HFFc6 (cell line): ENCODE data around the gene STK38. TPM values are rescaled to one million over a fixed set of nuclear protein-coding genes. Genes with fewer than 3 reads are reported as not detected.

Experiments used
- DNase-seq: peaks from one replicate; pipeline ENCODE4 v3.0.0-alpha.2; 2018
- H3K27ac Mint-ChIP-seq: 2 replicates; pipeline ENCODE4 v1.8.0; 2020; ENCODE audit warnings: mild to moderate bottlenecking, mixed read lengths
- H3K27me3 Mint-ChIP-seq: 2 replicates; pipeline ENCODE4 v1.8.0; 2021; ENCODE audit warnings: mild to moderate bottlenecking, moderate library complexity, mixed read lengths; ENCODE audit not compliant: insufficient read depth
- H3K36me3 Mint-ChIP-seq: 2 replicates; pipeline ENCODE4 v1.8.0; 2021; ENCODE audit warnings: low read depth, mixed read lengths
- H3K4me1 Mint-ChIP-seq: 2 replicates; pipeline ENCODE4 v1.8.0; 2020; ENCODE audit warnings: low read depth, mixed read lengths
- H3K4me3 Mint-ChIP-seq: 2 replicates; pipeline ENCODE4 v1.8.0; 2020; ENCODE audit warnings: mild to moderate bottlenecking, moderate library complexity, mixed read lengths
- H3K9me3 Mint-ChIP-seq: 2 replicates; pipeline ENCODE4 v1.8.0; 2020; ENCODE audit warnings: mild to moderate bottlenecking, mixed read lengths
- long read RNA-seq: library from polyadenylated mRNA; unstranded; transcript quantifications from one replicate; pipeline ENCODE4 v2.0.0, GENCODE V29; 2019
- total RNA-seq, 6 experiments: library from RNA; stranded (reverse); fragmentation: NEBNext Ultra II Directional; extraction: Animal tissue kit (Norgen Biotek cat#: 25700); gene quantifications; 2 replicates in 1 of 6; 3 replicates in 5 of 6; pipeline ENCODE4 v1.2.3, GENCODE V29; 2021
- TF ChIP-seq, protein P1 (sequence below): fragments of 200-600 bp; sonication (generic); IDR thresholded peaks from 2 replicates; pipeline ENCODE4 v1.5.0; 2021; ENCODE audit warnings: antibody characterized with exemption, mild to moderate bottlenecking

Gene STK38
- 10 to 100 TPM; 37.4 to 44.9 (median 41.9) TPM for total RNA-seq
- long read RNA-seq, transcript STK38-201 (14 exons, 3,576 nt), result major isoform, 8 of 56 reads
- long read RNA-seq, partial matches to known transcripts, result 11 of 56 reads
- long read RNA-seq, other reads (novel, unspliced or antisense), result 37 of 56 reads

DNA sequence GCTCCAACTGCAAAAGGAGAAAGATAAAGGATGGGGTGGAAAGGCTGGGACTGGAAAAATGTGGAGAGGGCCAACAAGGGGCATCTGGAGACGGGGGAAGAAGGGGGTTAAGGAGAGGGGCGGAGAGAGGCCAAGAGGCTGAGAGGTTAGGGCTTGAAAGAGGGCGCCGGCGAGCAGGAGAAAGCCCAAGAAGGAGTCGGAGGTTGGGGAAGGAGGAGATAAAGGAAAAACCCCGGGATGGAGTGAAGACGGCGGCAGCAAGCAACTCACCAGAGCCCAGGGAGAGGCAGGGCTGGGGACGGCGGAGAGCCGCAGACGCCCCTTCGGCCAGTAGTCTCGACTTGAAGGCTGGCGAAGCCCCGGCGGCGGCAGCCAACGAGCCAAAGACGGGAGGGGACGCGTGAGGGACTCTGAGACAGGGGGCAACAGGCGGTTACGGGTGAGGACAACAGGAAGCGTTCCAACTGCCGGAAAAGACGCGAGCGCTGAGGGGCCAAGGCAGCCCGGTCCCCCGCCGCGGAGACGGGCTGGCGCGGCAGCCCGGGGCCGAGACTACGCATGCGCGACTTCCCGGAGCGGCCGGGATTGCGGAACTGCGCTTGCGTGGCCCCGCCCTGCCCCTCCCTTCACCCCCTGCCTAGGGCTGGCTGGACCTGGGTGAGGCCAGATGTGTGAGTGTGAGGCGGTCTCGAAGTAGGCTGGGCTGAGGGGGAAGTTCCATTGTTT is at the start of gene STK38:
Gene STK38, minus strand, starts transcription at position 560 of the 726 bp plus-strand sequence. CDS start 7,277 bp downstream, outside the sequence.
- peak within 1 kb of the TSS; percentile 97 for H3K4me3 Mint-ChIP-seq
- H3K9me3 Mint-ChIP-seq, result no peaks in the 10 kb centered on the region
- peaks cover 6% of the 10 kb centered on the region for H3K27me3 Mint-ChIP-seq
- peak within 1 kb of the TSS; percentile 87 for H3K27ac Mint-ChIP-seq
- H3K4me1 Mint-ChIP-seq, result peaks cover 30% of the 10 kb centered on the region
- TF ChIP-seq, protein P1, sequence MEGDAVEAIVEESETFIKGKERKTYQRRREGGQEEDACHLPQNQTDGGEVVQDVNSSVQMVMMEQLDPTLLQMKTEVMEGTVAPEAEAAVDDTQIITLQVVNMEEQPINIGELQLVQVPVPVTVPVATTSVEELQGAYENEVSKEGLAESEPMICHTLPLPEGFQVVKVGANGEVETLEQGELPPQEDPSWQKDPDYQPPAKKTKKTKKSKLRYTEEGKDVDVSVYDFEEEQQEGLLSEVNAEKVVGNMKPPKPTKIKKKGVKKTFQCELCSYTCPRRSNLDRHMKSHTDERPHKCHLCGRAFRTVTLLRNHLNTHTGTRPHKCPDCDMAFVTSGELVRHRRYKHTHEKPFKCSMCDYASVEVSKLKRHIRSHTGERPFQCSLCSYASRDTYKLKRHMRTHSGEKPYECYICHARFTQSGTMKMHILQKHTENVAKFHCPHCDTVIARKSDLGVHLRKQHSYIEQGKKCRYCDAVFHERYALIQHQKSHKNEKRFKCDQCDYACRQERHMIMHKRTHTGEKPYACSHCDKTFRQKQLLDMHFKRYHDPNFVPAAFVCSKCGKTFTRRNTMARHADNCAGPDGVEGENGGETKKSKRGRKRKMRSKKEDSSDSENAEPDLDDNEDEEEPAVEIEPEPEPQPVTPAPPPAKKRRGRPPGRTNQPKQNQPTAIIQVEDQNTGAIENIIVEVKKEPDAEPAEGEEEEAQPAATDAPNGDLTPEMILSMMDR, result no peak; the same call in 1 of the 2 replicates
- H3K36me3 Mint-ChIP-seq, result peaks cover 5% of the 10 kb centered on the region; the same call in 1 of the 2 replicates
- peak; percentile 74 for DNase-seq

DNA sequence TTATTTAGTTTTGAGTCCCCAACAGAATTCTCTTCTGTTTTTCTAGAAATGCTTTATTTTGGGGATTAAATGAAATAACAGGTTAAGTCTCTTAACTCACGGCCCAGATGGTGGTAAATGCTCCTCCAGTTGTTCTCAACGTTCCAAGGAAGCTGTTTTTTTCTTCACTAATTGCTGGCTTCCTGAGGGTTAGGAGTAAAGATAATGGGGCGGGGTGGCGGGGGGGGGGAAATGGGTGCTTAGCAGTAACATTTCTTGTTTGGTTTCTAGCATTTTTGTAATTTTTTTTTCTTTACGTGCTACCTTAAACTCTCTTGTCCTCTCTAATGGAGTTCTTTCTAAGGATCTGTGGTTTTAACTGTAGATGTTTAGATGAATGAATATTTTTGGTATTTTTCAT is 49.1 kb upstream of the STK38 start:
- no peak for DNase-seq
- H3K9me3 Mint-ChIP-seq, result peaks cover 23% of the 10 kb centered on the region
- H3K4me1 Mint-ChIP-seq, result peaks cover 62% of the 10 kb centered on the region
- peak overlapping the region; percentile 99 for H3K27ac Mint-ChIP-seq
- H3K27me3 Mint-ChIP-seq, result peaks cover 22% of the 10 kb centered on the region
- TF ChIP-seq, protein P1, result no peak
- peak overlapping the region; percentile 96 for H3K4me3 Mint-ChIP-seq
- H3K36me3 Mint-ChIP-seq, result peaks cover 70% of the 10 kb centered on the region

DNA sequence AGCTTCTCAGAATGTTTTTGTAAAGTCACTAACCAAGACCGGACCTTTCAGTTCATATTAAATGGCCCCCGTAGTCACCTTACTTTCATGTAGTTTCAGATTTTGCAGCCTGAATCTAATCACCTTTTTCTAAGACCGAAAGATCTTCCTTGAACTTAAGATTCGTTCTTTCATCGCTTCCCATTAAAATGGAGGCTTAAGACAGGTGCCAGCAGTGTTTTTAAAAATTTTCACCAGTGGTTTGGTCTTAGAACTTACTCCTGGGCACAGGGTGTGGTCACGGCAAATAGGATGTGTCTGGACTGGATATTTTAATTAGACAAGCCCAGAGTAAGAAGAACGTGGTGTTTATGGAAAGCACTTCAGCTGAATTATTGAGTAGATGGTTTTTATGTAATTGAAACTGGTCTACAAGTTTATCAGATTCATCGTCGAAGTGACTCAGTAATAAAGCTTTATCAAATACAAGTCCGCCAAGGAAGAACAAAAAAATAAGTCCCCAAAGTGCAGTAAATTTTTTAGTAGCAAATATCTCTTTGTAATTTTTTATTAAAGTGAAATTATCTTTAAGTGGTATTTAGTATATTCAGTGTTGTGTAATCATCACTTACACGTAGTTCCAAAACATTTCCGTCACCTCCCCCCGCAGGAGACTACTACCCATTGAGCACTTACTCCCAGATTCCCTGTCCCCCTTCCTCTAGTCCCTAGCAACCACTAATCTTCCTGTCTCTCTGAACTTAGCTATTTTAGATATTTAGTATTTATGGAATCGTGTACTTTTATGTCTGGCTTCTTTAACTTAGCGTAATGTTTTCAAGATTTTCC is 47.8 kb upstream of the STK38 start:
- peaks cover 61% of the 10 kb centered on the region for H3K36me3 Mint-ChIP-seq
- H3K4me1 Mint-ChIP-seq, result peaks cover 63% of the 10 kb centered on the region

DNA sequence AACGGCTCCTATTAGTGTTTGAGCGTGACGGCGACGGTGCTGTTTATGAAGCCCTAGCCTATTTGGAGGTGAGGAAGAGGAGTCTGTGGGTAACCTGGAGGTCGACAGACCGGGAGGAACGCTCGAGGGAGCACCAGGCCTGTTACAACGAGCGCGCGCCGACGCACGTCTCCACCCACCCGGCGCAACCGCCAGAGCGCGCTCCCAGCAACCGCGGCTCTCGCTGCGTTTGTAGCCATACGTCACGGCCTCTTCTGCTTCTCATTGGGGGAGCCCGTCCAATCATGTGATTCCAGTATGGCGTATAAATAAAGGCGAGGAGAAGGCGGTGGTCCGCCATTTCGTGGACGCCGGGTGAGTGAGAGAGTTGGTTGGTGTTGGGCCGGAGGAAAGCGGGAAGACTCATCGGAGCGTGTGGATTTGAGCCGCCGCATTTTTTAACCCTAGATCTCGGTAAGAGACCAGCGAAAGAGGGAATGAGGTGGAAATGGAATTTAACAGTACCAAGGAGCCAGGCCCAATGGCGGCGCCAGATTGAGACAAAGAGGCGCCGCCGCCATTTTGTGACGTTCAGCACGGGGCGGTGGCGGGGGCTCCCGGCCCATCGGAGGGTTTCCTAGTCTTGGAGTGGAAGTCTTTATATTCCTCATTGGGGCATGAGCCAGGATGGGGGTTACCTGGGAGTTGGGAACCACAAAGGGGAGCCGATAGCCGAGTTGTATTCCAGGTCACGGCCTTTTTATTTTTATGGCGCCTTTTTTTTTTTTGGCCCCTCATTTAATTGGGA is 46.9 kb upstream of the STK38 start, which contains the start of gene SRSF3:
Gene SRSF3, plus strand, starts transcription at position 334 of the 787 bp plus-strand sequence. CDS start 2,401 bp downstream, outside the sequence.
- Mint-ChIP-seq H3K27ac (peak within 1 kb of the TSS; percentile 99), H3K9me3 (peaks cover 23% of the 10 kb centered on the region), H3K36me3 (peaks cover 53% of the 10 kb centered on the region), H3K4me1 (peaks cover 59% of the 10 kb centered on the region), H3K27me3 (peaks cover 22% of the 10 kb centered on the region), H3K4me3 (peak within 1 kb of the TSS; percentile 96)
- peak; percentile 98 for DNase-seq
- TF ChIP-seq, protein P1, result peak; percentile 76

More for the DNA sequence above, 47.8 kb upstream of the STK38 start:
- H3K4me3 Mint-ChIP-seq, result peak overlapping the region; percentile 96
- peaks cover 22% of the 10 kb centered on the region for H3K27me3 Mint-ChIP-seq
- peak overlapping the region; percentile 99 for H3K27ac Mint-ChIP-seq
- TF ChIP-seq, protein P1, result no peak
- peaks cover 23% of the 10 kb centered on the region for H3K9me3 Mint-ChIP-seq
- DNase-seq, result no peak

DNA sequence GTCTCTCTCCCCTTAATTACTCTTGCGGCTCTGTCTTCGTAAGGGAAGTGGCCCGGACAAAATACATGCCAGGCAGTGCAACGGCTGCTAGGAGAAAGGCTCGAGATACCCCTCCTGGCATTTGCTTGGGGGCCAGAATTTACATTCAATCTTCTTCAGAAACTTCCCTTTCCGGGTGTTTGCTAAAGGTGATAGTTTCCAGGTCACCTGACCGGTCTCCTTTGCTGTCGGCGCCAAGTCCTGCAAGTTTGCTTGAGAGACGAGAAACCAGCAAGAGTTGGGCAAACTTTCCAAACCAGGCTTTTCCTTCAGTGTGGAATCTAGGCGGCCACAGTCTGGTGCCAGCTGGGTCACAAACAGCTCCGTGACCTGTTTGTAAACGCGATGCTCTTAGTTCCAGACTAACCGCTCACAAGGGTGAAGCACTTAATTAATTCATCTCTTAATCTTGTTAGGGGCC is 46.3 kb upstream of the STK38 start:
- TF ChIP-seq, protein P1, result no peak
- peaks cover 23% of the 10 kb centered on the region for H3K9me3 Mint-ChIP-seq
- H3K4me3 Mint-ChIP-seq, result peak overlapping the region; percentile 96
- peaks cover 19% of the 10 kb centered on the region for H3K27me3 Mint-ChIP-seq
- peak; percentile 41 for DNase-seq
- H3K4me1 Mint-ChIP-seq, result peaks cover 53% of the 10 kb centered on the region
- H3K36me3 Mint-ChIP-seq, result peaks cover 47% of the 10 kb centered on the region
- H3K27ac Mint-ChIP-seq, result peak overlapping the region; percentile 99
